ENCODE measurements around the gene COL18A1. TPM values are rescaled to one million over a fixed set of nuclear protein-coding genes. Genes with fewer than 3 reads are reported as not detected.

The COL18A1 gene
- total RNA-seq, 1 experiment from 2014 or later = 676 TPM

DNA sequence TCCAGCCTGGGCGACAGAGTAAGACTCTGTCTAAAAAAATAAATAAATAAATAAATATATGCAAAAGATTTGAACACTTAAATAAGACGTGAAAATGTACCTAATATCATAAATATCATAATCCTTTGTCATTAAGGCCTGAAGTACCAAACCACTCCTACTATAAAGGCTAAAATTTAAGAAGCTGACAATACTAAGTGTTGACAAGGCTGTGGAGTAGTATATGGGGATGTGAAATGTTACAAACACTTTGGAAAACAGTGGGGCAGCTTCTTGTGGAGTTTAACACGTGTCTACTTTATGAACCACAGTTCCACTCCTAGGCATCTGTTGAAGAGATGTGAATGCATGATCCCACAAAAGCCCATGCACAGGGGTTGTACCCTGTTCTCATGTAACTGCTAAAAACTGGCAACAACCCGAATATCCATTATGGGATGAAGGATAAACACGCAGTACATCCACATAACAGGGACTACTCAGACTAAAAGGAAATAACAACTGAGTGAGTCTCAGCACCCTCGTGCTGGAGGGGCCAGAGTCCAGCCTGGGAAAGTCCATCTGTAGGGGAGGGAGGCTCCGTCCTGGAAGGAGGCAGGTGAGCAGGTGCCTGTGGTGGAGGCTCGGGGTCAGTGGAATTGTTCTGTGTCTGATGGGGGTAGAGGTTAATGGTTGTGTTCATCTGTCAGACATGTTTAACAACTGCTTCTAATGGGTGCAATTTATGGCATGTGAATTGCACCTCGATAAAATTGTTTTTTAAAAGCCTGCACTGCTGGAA, 143.9 kb downstream of the COL18A1 start:
- in situ Hi-C loops (cut with HindIII; ENCODE audit: low pct_unique_long_range_greater_than_20kb, low sequenced_read_pairs) = no loop called here

DNA sequence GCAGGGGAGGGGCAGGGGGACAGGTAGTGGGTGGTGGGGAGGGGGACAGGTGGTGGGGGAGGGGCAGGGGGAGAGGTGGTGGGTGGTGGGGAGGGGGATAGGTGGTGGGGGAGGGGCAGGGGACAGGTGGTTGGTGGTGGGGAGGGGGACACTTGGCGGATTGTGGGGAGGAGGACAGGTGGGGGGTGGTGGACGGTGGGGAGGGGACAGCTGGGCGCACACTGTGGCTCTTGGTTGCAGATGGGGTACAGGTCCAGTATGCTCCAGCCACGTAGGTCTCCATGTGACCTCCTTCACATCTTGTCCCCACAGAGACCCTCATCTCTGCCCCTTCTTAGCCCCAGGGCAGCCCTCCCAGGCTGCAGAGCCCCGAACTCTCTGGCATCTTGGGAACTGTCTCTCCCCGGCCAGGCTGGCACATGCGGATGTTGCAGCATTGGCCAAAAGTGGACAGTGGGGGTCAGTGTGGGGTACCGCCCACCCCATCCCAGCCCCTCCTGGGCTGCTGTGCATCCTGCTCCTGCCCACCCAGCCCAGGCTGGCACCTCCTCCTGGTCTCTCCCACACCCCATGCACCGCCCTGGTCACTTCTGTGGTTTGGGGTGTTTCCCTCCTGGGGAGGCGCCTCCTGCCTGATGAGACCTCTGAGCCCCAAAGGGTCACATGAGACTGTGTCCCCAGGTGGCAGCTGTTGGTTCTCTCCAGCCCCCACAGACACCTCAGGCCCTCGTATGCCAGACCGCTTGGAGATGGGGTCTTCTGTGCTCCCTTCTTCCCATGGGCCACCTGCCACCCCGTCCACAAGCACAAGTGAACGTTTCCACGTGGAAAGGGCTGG, 144.9 kb downstream of the COL18A1 start:
- Histone ChIP-seq H3K36me3 (ENCODE audit: control insufficient read depth, insufficient read depth, low read length) (no peaks in the 10 kb centered on the region), H3K27me3 (ENCODE audit: control insufficient read depth, insufficient read depth, low read length) (no peaks in the 10 kb centered on the region), H3K4me3 (ENCODE audit: low read depth in 2 of 2, low read length in 2 of 2) (no peak overlapping the region), H3K9me3 (ENCODE audit: control insufficient read depth, insufficient read depth, low read depth, low read length) (no peaks in the 10 kb centered on the region), H3K27ac (ENCODE audit: low read length) (no peak overlapping the region), H3K4me1 (ENCODE audit: control insufficient read depth, insufficient read depth, low read length) (peaks cover 6% of the 10 kb centered on the region)
- CTCF ChIA-PET = no interaction called here
- TF ChIP-seq, protein P1, sequence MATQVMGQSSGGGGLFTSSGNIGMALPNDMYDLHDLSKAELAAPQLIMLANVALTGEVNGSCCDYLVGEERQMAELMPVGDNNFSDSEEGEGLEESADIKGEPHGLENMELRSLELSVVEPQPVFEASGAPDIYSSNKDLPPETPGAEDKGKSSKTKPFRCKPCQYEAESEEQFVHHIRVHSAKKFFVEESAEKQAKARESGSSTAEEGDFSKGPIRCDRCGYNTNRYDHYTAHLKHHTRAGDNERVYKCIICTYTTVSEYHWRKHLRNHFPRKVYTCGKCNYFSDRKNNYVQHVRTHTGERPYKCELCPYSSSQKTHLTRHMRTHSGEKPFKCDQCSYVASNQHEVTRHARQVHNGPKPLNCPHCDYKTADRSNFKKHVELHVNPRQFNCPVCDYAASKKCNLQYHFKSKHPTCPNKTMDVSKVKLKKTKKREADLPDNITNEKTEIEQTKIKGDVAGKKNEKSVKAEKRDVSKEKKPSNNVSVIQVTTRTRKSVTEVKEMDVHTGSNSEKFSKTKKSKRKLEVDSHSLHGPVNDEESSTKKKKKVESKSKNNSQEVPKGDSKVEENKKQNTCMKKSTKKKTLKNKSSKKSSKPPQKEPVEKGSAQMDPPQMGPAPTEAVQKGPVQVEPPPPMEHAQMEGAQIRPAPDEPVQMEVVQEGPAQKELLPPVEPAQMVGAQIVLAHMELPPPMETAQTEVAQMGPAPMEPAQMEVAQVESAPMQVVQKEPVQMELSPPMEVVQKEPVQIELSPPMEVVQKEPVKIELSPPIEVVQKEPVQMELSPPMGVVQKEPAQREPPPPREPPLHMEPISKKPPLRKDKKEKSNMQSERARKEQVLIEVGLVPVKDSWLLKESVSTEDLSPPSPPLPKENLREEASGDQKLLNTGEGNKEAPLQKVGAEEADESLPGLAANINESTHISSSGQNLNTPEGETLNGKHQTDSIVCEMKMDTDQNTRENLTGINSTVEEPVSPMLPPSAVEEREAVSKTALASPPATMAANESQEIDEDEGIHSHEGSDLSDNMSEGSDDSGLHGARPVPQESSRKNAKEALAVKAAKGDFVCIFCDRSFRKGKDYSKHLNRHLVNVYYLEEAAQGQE (IDR thresholded peaks at IDR 0.05; ENCODE audit: insufficient read depth in 1 of 2, low read depth in 2 of 2, low read length in 1 of 2) = no peak
- no peak for TF ChIP-seq SIN3A (IDR thresholded peaks at IDR 0.05; ENCODE audit: borderline replicate concordance, insufficient read depth, low read depth, low read length)
- TF ChIP-seq, protein P2, sequence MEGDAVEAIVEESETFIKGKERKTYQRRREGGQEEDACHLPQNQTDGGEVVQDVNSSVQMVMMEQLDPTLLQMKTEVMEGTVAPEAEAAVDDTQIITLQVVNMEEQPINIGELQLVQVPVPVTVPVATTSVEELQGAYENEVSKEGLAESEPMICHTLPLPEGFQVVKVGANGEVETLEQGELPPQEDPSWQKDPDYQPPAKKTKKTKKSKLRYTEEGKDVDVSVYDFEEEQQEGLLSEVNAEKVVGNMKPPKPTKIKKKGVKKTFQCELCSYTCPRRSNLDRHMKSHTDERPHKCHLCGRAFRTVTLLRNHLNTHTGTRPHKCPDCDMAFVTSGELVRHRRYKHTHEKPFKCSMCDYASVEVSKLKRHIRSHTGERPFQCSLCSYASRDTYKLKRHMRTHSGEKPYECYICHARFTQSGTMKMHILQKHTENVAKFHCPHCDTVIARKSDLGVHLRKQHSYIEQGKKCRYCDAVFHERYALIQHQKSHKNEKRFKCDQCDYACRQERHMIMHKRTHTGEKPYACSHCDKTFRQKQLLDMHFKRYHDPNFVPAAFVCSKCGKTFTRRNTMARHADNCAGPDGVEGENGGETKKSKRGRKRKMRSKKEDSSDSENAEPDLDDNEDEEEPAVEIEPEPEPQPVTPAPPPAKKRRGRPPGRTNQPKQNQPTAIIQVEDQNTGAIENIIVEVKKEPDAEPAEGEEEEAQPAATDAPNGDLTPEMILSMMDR (IDR thresholded peaks at IDR 0.05) = no peak; the same call in 1 of the 2 replicates
- no peak for TF ChIP-seq TCF7L2 (IDR thresholded peaks at IDR 0.05; ENCODE audit: low read depth, low read length)
- TF ChIP-seq POLR2AphosphoS5 (IDR thresholded peaks at IDR 0.05; ENCODE audit: low read depth, low read length) = no peak
- POLR2A ChIA-PET = no interaction called here
- no TSS peak for BruUV-seq (replicated peaks)
- DNase-seq (ENCODE audit: low read depth, low spot score) = no peak
- in situ Hi-C loops (cut with HindIII; ENCODE audit: low pct_unique_long_range_greater_than_20kb, low sequenced_read_pairs) (no loop called here), intact Hi-C loops (cut with micrococcal nuclease; ENCODE audit: unreplicated experiment) (no loop called here)
- no peak for ATAC-seq

More for the DNA sequence above, 143.9 kb downstream of the COL18A1 start:
- Histone ChIP-seq H3K36me3 (ENCODE audit: control insufficient read depth, insufficient read depth, low read length) (no peaks in the 10 kb centered on the region), H3K9me3 (ENCODE audit: control insufficient read depth, insufficient read depth, low read depth, low read length) (no peaks in the 10 kb centered on the region), H3K4me3 (ENCODE audit: low read depth in 2 of 2, low read length in 2 of 2) (no peak overlapping the region), H3K4me1 (ENCODE audit: control insufficient read depth, insufficient read depth, low read length) (peaks cover 6% of the 10 kb centered on the region), H3K27ac (ENCODE audit: low read length) (no peak overlapping the region), H3K27me3 (ENCODE audit: control insufficient read depth, insufficient read depth, low read length) (no peaks in the 10 kb centered on the region)
- ChIA-PET CTCF (no interaction called here), POLR2A (no interaction called here)
- no peak for TF ChIP-seq TCF7L2 (IDR thresholded peaks at IDR 0.05; ENCODE audit: low read depth, low read length)
- TF ChIP-seq, protein P2 (IDR thresholded peaks at IDR 0.05) = no peak
- TF ChIP-seq, protein P1 (IDR thresholded peaks at IDR 0.05; ENCODE audit: insufficient read depth in 1 of 2, low read depth in 2 of 2, low read length in 1 of 2) = no peak
- no peak for TF ChIP-seq SIN3A (IDR thresholded peaks at IDR 0.05; ENCODE audit: borderline replicate concordance, insufficient read depth, low read depth, low read length)
- TF ChIP-seq POLR2AphosphoS5 (IDR thresholded peaks at IDR 0.05; ENCODE audit: low read depth, low read length) = no peak
- intact Hi-C loops (cut with micrococcal nuclease; ENCODE audit: unreplicated experiment) = no loop called here
- ATAC-seq = no peak
- no peak for DNase-seq (ENCODE audit: low read depth, low spot score)
- BruUV-seq (replicated peaks) = no TSS peak

All from Panc1 (cell line).